ENCODE results near the gene BANP.

BANP gene

DNA sequence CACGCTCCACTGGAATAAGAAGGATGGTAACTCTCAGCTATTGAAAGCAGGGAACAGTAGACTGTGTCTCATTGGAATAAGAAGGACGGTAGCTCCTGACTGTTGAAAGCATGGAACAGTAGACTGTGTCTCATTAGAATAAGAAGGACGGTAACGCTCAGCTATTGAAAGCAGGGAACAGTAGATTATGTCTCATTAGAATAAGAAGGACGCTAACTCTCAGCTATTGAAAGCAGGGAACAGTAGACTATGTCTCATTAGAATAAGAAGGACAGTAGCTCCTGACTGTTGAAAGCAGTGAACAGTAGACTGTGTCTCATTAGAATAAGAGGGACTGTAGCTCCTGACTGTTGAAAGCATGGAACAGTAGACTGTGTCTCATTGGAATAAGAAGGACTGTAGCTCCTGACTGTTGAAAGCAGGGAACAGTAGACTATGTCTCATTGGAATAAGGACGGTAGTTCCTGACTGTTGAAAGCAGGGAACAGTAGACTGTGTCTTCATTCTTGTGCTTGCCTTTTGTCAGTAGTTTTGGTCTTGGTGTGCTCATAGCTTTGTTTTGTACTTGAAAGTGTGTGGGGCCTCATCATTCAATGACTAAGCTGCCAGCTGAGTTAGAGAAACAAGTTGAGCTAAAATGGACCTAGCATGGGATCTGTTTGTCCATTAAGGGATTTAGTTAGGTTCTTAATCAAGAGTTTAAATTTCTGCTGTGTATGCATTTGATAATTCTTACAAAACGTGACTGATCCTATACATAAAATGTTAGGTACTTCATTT is 58.5 kb downstream of the BANP start:
- ChIA-PET CTCF (interaction anchor here (0.6 kb wide), 1 partner anchor 21 kb away, joined by 3 read pairs; no protein-coding TSS in a partner anchor), POLR2A (no interaction called here)
- H3K27ac ChIP-seq (ENCODE audit: extremely low read depth, low read depth, low read length): no peak overlapping the region
- no peaks in the 10 kb centered on the region; the same call in 1 of the 2 replicates for H3K4me1 ChIP-seq (ENCODE audit: control insufficient read depth, insufficient read depth, low read length)
- peaks cover 0 to 60% of the 10 kb centered on the region in 2 experiments; a peak in 1 of 3 replicates for H3K36me3 ChIP-seq (ENCODE audit: control insufficient read depth in 2 of 2, insufficient read depth in 1 of 2, low read length in 2 of 2)
- no peak overlapping the region for H3K4me3 ChIP-seq (ENCODE audit: low read depth, low read length)
- TF ChIP-seq ZNF830 (tag by site-specific recombination; IDR thresholded peaks at IDR 0.05; ENCODE audit: low read depth) (no peak), KLF10 (tag by site-specific recombination; IDR thresholded peaks at IDR 0.05) (no peak), ZNF473 (tag by site-specific recombination; IDR thresholded peaks at IDR 0.05) (no peak), PRDM1 (tag by site-specific recombination; IDR thresholded peaks at IDR 0.05) (no peak), ZNF175 (tag by site-specific recombination; IDR thresholded peaks at IDR 0.05) (no peak), ZNF114 (tag by site-specific recombination; IDR thresholded peaks at IDR 0.05) (no peak), INSM2 (tag by site-specific recombination; IDR thresholded peaks at IDR 0.05) (no peak), EGR2 (tag by site-specific recombination; IDR thresholded peaks at IDR 0.05; ENCODE audit: low read depth) (no peak), ZNF664 (tag by site-specific recombination; IDR thresholded peaks at IDR 0.05) (no peak)
- TF ChIP-seq, protein P1, sequence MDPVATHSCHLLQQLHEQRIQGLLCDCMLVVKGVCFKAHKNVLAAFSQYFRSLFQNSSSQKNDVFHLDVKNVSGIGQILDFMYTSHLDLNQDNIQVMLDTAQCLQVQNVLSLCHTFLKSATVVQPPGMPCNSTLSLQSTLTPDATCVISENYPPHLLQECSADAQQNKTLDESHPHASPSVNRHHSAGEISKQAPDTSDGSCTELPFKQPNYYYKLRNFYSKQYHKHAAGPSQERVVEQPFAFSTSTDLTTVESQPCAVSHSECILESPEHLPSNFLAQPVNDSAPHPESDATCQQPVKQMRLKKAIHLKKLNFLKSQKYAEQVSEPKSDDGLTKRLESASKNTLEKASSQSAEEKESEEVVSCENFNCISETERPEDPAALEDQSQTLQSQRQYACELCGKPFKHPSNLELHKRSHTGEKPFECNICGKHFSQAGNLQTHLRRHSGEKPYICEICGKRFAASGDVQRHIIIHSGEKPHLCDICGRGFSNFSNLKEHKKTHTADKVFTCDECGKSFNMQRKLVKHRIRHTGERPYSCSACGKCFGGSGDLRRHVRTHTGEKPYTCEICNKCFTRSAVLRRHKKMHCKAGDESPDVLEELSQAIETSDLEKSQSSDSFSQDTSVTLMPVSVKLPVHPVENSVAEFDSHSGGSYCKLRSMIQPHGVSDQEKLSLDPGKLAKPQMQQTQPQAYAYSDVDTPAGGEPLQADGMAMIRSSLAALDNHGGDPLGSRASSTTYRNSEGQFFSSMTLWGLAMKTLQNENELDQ (tag by site-specific recombination; IDR thresholded peaks at IDR 0.05; ENCODE audit: low read depth): no peak
- H3K9me3 ChIP-seq (ENCODE audit: control insufficient read depth, insufficient read depth, low read depth, low read length): no peaks in the 10 kb centered on the region

- CTCF ChIA-PET: interaction anchor here (0.6 kb wide), 1 partner anchor 21 kb away, joined by 3 read pairs; no protein-coding TSS in a partner anchor
- TF ChIP-seq ZNF621 (tag by site-specific recombination; IDR thresholded peaks at IDR 0.05) (no peak), MZF1 (tag by site-specific recombination; IDR thresholded peaks at IDR 0.05; ENCODE audit: borderline replicate concordance) (no peak), ZNF768 (tag by site-specific recombination; IDR thresholded peaks at IDR 0.05) (no peak), ZNF280C (tag by site-specific recombination; IDR thresholded peaks at IDR 0.05) (no peak), KLF9 (tag by site-specific recombination; IDR thresholded peaks at IDR 0.05; ENCODE audit: low read depth) (no peak), CTCF (tag by site-specific recombination; IDR thresholded peaks at IDR 0.05) (no peak), ZNF548 (tag by site-specific recombination; IDR thresholded peaks at IDR 0.05) (no peak), KLF1 (tag by site-specific recombination; IDR thresholded peaks at IDR 0.05) (no peak), ZNF146 (tag by site-specific recombination; IDR thresholded peaks at IDR 0.05) (no peak), ZNF777 (tag by site-specific recombination; IDR thresholded peaks at IDR 0.05; ENCODE audit: borderline replicate concordance) (no peak), HOXA7 (CRISPR knock-in tag; IDR thresholded peaks at IDR 0.05; ENCODE audit: borderline replicate concordance) (no peak), ZBTB17 (tag by site-specific recombination; IDR thresholded peaks at IDR 0.05) (no peak)
- TF ChIP-seq, protein P2, sequence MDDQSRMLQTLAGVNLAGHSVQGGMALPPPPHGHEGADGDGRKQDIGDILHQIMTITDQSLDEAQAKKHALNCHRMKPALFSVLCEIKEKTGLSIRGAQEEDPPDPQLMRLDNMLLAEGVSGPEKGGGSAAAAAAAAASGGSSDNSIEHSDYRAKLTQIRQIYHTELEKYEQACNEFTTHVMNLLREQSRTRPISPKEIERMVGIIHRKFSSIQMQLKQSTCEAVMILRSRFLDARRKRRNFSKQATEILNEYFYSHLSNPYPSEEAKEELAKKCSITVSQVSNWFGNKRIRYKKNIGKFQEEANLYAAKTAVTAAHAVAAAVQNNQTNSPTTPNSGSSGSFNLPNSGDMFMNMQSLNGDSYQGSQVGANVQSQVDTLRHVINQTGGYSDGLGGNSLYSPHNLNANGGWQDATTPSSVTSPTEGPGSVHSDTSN (CRISPR knock-in tag; IDR thresholded peaks at IDR 0.05): no peak
- POLR2A ChIA-PET: no interaction called here
- no peaks in the 10 kb centered on the region; the same call in 1 of the 2 replicates for H3K4me1 ChIP-seq (ENCODE audit: control insufficient read depth, insufficient read depth, low read length)
- H3K4me3 ChIP-seq (ENCODE audit: low read depth, low read length): no peak overlapping the region
- no peak overlapping the region for H3K27ac ChIP-seq (ENCODE audit: extremely low read depth, low read depth, low read length)
- no peaks in the 10 kb centered on the region for H3K9me3 ChIP-seq (ENCODE audit: control insufficient read depth, insufficient read depth, low read depth, low read length)
- peaks cover 0 to 53% of the 10 kb centered on the region in 2 experiments; a peak in 1 of 3 replicates for H3K36me3 ChIP-seq (ENCODE audit: control insufficient read depth in 2 of 2, insufficient read depth in 1 of 2, low read length in 2 of 2)
Measured at GRCh38 chr16:88010343-88010967, 59.2 kb downstream of the BANP start.
